PC-9 (cell line): ENCODE data around the gene CYP24A1. TPM values are rescaled to one million over a fixed set of nuclear protein-coding genes. Genes with fewer than 3 reads are reported as not detected.

Experiments
- BruUV-seq: library from RNA; stranded (reverse); fragments of 400-500 nt; replicated peaks from 2 replicates; lab custom pipeline; 2021; lab: Mats Ljungman, UMichigan
- CTCF ChIA-PET: fragments of 300-600 bp; sonication (Branson Sonifier 250); formaldehyde crosslinking; loops from one replicate; lab custom pipeline; 2022; ENCODE audit warnings: antibody characterized with exemption; lab: Charles Lee
- POLR2A ChIA-PET: fragments of 300-600 bp; sonication (Branson Sonifier 250); formaldehyde crosslinking; loops from one replicate; lab custom pipeline; 2022; ENCODE audit warnings: antibody characterized with exemption; ENCODE audit not compliant: unreplicated experiment; lab: Charles Lee
- DNase-seq, 2 experiments: peaks; one replicate each; pipeline versions ENCODE4 v3.0.0 to v3.0.0-alpha.2; 2015 to 2022; ENCODE audit warnings: mixed read lengths in 1 of 2
- H2AFZ ChIP-seq: fragments of 200-600 bp; sonication (generic); 2 replicates; pipeline ENCODE4 v1.8.1; 2017; ENCODE audit warnings: antibody characterized with exemption
- H3F3A ChIP-seq: fragments of 200-600 bp; sonication (generic); 2 replicates; pipeline ENCODE4 v1.8.1; 2017; ENCODE audit warnings: antibody characterized with exemption, mild to moderate bottlenecking, low read depth; ENCODE audit not compliant: insufficient read depth
- H3K27ac ChIP-seq: fragments of 200-600 bp; sonication (generic); 2 replicates; pipeline ENCODE4 v1.6.1; 2016; ENCODE audit warnings: mixed run types
- H3K27me3 ChIP-seq: fragments of 200-600 bp; sonication (generic); 2 replicates; pipeline ENCODE4 v1.6.1; 2016; ENCODE audit warnings: low read depth, mixed run types; ENCODE audit not compliant: insufficient read depth
- H3K36me3 ChIP-seq: fragments of 200-600 bp; sonication (generic); 2 replicates; pipeline ENCODE4 v1.6.1; 2016; ENCODE audit warnings: low read depth, mixed run types
- H3K4me1 ChIP-seq: fragments of 200-600 bp; sonication (generic); replicated peaks from 2 replicates; pipeline ENCODE4 v1.6.1; 2016; ENCODE audit warnings: mixed run types; ENCODE audit not compliant: insufficient read depth
- H3K4me2 ChIP-seq: fragments of 200-600 bp; sonication (generic); 2 replicates; pipeline ENCODE4 v1.6.1; 2017; ENCODE audit warnings: mixed run types
- H3K4me3 ChIP-seq: fragments of 200-600 bp; sonication (generic); 2 replicates; pipeline ENCODE4 v1.6.1; 2016; ENCODE audit warnings: mixed run types
- H3K79me2 ChIP-seq: fragments of 200-600 bp; sonication (generic); 2 replicates; pipeline ENCODE4 v1.6.1; 2017; ENCODE audit warnings: low read depth, mixed run types
- H3K9me2 ChIP-seq: fragments of 200-600 bp; sonication (generic); 2 replicates; pipeline ENCODE4 v1.8.1; 2017; ENCODE audit warnings: mild to moderate bottlenecking; ENCODE audit not compliant: insufficient read depth
- H3K9me3 ChIP-seq: fragments of 200-600 bp; sonication (generic); 2 replicates; pipeline ENCODE4 v1.8.1; 2016; ENCODE audit warnings: low read depth; ENCODE audit not compliant: insufficient read depth
- H4K20me1 ChIP-seq: fragments of 200-600 bp; sonication (generic); 2 replicates; pipeline ENCODE4 v1.8.1; 2017; ENCODE audit not compliant: insufficient read depth
- CTCF ChIP-seq: fragments of 200-600 bp; sonication (generic); conservative IDR thresholded peaks from 2 replicates; pipeline ENCODE4 v1.6.1; 2017; ENCODE audit warnings: mixed run types, antibody characterized with exemption, mild to moderate bottlenecking, moderate library complexity
- EZH2 ChIP-seq: fragments of 200-600 bp; sonication (generic); IDR thresholded peaks from 2 replicates; pipeline ENCODE4 v1.8.0; 2017; ENCODE audit warnings: antibody characterized with exemption, low read depth
- intact Hi-C: fragments of 100-400 bp; cut with micrococcal nuclease; formaldehyde crosslinking; loops from one replicate; pipeline ENCODE4 v1.10.0; 2022; ENCODE audit not compliant: unreplicated experiment
- total RNA-seq: library from RNA; stranded (reverse); gene quantifications from 2 replicates; pipeline ENCODE4 v1.2.3, GENCODE V29; 2021

CYP24A1 gene
- total RNA-seq, 1 experiment from 2014 or later: 4.9 TPM

DNA sequence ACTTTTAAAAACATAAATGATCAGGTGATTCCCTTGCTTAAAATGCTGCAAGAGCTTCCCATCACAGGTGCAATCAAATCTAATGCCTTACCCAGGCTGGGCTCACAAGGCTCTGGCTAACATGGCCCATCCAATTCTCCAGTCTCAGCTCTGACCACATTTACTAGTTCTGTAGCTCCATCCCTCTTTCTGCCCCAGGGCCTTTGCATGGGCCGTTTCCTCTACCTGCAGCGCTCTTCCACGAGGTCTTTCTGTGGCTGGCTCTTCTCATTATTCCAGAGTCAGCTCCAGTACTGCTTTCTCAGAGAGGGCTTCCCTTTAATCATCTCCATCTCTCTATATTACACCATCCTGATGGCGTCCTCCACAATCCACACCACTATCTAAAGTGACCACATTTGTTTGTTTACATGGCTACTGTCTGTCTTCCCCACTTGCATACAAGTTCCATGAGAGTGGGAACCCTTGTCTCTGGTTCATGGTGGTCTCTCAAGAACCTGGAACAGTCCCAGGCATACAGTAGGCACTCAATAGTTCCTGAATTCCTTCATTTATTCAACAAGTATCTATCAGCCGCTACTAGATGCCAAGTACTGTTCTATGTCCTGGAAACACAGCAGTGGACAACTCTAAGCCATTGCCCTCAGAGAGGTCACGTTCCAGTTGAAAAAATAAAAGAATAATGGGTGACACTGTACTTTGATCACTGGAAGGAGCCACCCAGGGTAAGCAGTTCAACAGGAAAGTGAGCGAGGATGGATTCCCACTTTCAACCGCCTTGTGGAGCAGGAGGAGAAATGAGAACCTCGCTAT is 12.6 kb downstream of the CYP24A1 start:
- DNase-seq: peak in 1 of 2 experiments; percentile 23
- POLR2A ChIA-PET: no interaction called here

GRCh38 chr20:54160065-54161007 is 13.4 kb downstream of the CYP24A1 start:
- Histone ChIP-seq H3K9me3 (no peaks in the 10 kb centered on the region), H4K20me1 (no peaks in the 10 kb centered on the region), H3K4me3 (no peak overlapping the region), H3K4me2 (no peak overlapping the region), H2AFZ (no peak overlapping the region), H3K4me1 (no peaks in the 10 kb centered on the region), H3K27me3 (no peaks in the 10 kb centered on the region), H3K9me2 (no peaks in the 10 kb centered on the region), H3F3A (no peaks in the 10 kb centered on the region), H3K36me3 (peaks cover 10% of the 10 kb centered on the region; the same call in 1 of the 2 replicates), H3K79me2 (no peaks in the 10 kb centered on the region), H3K27ac (no peak overlapping the region)
- TF ChIP-seq EZH2 (no peak), CTCF (no peak)
- intact Hi-C loops: no loop called here
- BruUV-seq: no TSS peak
- DNase-seq: peak in 1 of 2 experiments; percentile 29
- CTCF ChIA-PET: no interaction called here
- POLR2A ChIA-PET: no interaction called here

More for the DNA sequence above, 12.6 kb downstream of the CYP24A1 start:
- Histone ChIP-seq H3K27me3 (no peaks in the 10 kb centered on the region), H3K79me2 (no peaks in the 10 kb centered on the region), H3K27ac (no peak overlapping the region), H3K36me3 (0 out of 2 replicates have a peak, but pooled peaks cover 10% of the 10 kb centered on the region), H3K4me2 (no peak overlapping the region), H3K9me2 (no peaks in the 10 kb centered on the region), H2AFZ (no peak overlapping the region), H3F3A (no peaks in the 10 kb centered on the region), H3K4me3 (no peak overlapping the region), H4K20me1 (no peaks in the 10 kb centered on the region), H3K9me3 (no peaks in the 10 kb centered on the region), H3K4me1 (peaks cover 6% of the 10 kb centered on the region)
- intact Hi-C loops: no loop called here
- CTCF ChIA-PET: no interaction called here
- no TSS peak for BruUV-seq
- TF ChIP-seq CTCF: no peak
- TF ChIP-seq EZH2: no peak

DNA sequence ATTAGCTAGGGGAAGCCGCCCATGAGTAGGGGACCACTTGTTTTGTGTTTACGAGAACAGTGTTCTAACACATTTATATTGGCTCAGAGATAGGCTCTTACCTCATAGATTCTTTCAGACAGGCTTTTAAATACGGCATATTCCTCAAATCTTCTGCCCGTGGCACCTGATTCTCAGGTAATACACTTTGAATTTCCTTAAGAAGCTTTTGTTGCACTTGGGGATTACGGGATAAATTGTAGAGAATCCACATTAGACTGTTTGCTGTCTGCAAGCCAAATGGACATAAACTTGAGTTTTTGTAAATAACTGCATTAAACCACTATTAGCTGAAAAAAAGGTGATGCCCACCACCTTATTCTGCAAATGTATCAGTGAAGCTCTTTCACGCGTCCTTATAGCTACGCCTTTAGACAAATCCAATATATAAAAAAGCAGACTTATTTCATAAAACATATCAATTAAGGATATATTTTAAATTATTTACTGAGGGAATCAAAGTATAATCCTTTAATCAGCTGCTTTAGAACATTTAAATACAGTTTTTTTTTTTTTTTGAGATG is 14.8 kb downstream of the CYP24A1 start:
- peak in 1 of 2 experiments; percentile 18 for DNase-seq
- no peaks in the 10 kb centered on the region for H3K27me3 ChIP-seq
- no peak overlapping the region for H2AFZ ChIP-seq
- no peaks in the 10 kb centered on the region for H3K9me3 ChIP-seq
- H3K4me3 ChIP-seq: no peak overlapping the region
- H3K4me1 ChIP-seq: peaks cover 2% of the 10 kb centered on the region; the same call in 1 of the 2 replicates
- H3K9me2 ChIP-seq: no peaks in the 10 kb centered on the region
- 0 out of 2 replicates have a peak, but pooled peaks cover under 1% of the 10 kb centered on the region for H3F3A ChIP-seq
- no peaks in the 10 kb centered on the region for H4K20me1 ChIP-seq
- no peak overlapping the region for H3K27ac ChIP-seq
- intact Hi-C loops: no loop called here
- no peaks in the 10 kb centered on the region for H3K79me2 ChIP-seq
- no TSS peak for BruUV-seq
- POLR2A ChIA-PET: no interaction called here
- TF ChIP-seq CTCF (no peak), EZH2 (no peak)
- H3K4me2 ChIP-seq: no peak overlapping the region
- CTCF ChIA-PET: no interaction called here
- peaks cover 10% of the 10 kb centered on the region; the same call in 1 of the 2 replicates for H3K36me3 ChIP-seq
